IPS DF 4.7 (cell line): Measurements from ENCODE around the gene NDUFV1.
"Not testable (repeated sequence)": the region's sequence is repeated elsewhere in the genome, so short reads cannot be mapped to it uniquely, and the experiment has no call there.

Source experiments
- DNase-seq: peaks from one replicate; pipeline ENCODE4 v3.0.0-alpha.2; 2013; ENCODE audit warnings: low spot score; ENCODE audit errors: extremely low read depth

The NDUFV1 gene

GRCh38 chr11:67585911-67586310, 20.8 kb upstream of the NDUFV1 start:
- no peak for DNase-seq

- no peak for DNase-seq
Observed at GRCh38 chr11:67586568-67587250, 20.0 kb upstream of the NDUFV1 start.

GRCh38 chr11:67588136-67588503, 18.6 kb upstream of the NDUFV1 start:
- DNase-seq, result no peak

- DNase-seq, result not testable (repeated sequence)
Observed at GRCh38 chr11:67588899-67589415, 17.8 kb upstream of the NDUFV1 start.

DNA sequence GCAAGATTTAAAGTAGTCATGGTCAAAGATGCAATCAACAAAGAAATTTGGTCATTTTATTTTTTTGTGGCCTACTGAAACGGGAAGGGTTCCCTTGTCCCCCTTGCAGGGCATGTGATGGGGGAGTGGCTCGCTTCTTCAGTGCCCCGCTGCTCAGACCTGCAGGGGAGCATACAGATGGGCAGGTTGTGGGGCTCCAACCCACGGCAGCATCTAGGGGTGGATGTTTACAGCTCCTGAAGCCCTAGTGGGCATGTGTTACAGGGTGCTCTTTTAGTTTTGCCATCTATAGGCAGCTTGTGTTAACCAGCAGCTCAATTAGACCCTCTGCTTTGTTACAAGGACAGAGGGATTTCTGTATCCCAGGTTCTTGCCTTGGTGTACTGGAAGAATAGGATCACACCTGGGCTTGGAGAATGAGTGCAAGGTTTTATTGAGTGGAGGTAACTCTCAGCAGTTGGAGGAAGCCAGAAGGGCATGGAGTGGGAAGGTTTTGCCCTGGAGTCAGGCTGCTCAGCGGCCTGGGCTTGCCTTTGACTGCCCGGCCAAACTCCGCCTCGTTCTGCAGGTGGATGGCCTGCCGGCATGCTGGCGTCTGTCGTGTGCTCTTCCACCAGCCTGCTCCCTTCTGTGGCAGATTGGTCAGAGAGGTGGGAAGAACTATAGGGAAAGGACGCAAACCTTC, 13.7 kb upstream of the NDUFV1 start:
- DNase-seq, result no peak

DNA sequence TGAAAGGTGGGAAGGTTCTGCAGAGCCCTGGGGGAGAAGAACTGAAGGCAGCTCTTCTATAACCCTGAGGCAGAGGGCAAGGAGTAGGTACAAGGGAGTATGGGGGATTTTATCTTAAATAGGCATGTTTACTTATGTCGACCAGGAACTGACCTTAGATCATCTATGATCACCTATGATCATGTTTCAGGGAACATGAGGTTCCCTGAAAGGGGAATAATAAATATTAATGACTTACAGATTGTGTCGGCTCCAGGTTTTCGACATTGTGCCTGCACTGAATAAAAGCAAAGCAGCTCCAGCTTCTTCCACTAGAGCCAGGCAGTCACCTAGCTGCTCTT, 13.2 kb upstream of the NDUFV1 start:
- no peak for DNase-seq

DNA sequence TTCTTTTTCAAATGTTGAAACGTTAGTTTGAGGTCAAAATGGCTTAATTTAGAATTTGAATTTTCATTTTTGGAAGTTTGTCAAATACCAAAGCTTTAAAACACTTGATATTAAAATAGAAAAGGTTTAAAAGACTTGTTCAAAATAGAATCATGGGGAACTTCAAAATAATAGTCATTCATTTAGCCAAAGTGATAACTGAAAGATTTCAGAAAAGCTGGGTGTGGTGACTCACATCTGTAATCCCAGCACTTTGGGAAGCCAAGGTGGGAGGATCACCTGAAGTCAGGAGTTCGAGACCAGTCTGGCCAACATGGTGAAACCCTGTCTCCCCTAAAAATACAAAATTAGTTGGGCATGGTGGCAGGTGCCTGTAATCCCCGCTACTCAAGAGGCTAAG, 12.3 kb upstream of the NDUFV1 start:
- no peak for DNase-seq

DNA sequence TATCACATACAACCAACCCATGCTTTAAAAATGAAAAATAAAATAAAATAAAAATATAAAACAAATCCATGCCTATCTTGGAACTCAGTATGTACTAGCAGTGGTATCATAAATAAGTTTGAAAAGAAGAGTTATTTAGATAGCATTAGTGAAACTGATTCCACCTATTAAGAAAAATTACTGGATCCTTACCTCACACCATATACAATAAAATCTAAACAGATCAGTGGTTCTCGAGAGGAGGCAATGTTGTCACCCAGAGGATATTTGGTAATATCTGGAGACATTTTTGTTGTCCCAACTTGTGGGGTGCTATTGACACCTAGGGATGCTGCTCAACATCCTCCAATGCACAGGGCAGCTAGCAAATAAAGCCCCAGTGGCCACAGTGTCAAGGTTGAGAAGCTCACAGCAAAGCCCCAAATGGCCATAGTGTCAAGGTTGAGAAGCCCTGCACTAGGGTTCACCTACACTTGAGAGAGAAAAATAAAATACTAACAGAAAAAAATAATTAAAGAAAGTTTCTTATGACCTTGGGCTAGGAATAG, 9.9 kb upstream of the NDUFV1 start:
- no peak for DNase-seq

- DNase-seq, result not testable (repeated sequence)
Observed at GRCh38 chr11:67597458-67597857, 9.3 kb upstream of the NDUFV1 start.

- not testable (repeated sequence) for DNase-seq
Observed at GRCh38 chr11:67597963-67598362, 8.8 kb upstream of the NDUFV1 start.

DNA sequence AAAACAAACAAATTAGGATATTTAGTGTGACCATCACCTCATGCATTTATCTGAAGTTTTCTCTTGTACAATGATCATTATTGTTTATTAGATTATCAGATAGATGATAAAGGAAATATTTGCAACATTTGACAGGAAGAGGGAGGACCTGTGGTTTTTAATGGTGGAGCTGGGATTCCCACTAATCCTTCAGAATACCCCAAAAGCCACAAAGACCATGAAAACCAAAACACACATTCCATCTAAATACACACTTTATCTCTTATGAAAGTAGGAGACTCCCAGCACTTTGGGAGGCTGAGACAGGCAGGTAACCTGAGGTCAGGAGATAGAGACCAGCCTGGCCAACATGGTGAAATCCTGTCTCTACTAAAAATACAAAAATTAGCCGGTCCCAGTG, 7.6 kb upstream of the NDUFV1 start:
- no peak for DNase-seq

- no peak for DNase-seq
Observed at GRCh38 chr11:67600324-67601029, 6.3 kb upstream of the NDUFV1 start.

DNA sequence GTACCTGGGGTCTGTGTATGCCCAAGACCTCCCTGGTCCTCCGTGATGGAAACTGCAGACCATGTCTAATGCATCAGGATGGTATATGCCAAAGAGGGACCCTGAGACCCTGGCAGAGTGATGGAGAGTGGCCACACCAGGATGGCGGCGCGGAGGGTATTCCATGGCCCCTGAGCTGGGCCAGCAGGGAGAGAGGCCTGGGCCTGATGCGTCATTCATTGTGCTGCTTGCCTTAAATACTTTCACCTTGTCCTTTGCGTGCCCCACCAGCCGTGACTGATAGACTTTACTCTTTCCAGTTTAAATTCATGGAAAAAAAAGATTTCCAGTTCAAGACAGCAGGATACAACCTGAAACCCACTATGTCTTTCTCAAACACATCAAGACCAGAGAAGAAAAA, 5.6 kb upstream of the NDUFV1 start:
- DNase-seq, result no peak

DNA sequence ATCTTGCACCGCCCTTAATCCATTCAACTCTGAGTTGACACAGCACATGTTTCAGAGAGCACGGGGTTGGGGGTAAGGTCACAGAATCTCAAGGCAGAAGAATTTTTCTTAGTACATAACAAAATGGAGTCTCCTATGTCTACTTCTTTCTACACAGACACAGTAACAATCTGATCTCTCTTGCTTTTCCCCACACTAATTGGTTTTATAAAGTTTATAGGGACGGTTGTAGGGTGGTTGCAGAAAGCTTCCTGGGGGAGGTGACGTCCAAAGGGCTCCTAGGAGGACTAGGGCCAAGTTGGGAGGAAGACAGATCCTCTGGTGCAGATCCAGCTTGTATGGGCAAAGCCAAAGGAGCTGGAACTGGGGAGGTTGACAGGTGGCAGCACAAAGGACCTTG, 2.6 kb upstream of the NDUFV1 start:
- DNase-seq, result not testable (repeated sequence)

DNA sequence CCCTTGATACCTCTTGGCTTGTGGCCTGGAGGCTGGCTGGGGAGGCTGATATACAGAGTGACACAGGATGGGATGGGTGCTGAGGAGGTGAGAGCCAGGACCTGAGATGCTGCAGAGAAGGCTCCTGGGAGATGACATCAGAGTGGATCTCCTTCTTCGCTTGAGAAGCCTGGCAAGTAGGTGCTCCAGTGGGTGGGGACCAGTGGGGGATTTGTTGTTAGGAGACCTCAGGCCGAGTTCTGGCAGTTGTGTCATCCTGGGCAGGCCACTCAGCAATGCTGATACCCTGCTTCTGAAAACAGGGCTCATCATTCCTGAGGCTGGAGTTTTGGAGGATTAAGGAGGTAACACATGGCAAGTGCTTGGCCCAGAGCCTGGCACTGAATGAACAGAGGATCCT, 1.9 kb upstream of the NDUFV1 start:
- DNase-seq, result no peak

DNA sequence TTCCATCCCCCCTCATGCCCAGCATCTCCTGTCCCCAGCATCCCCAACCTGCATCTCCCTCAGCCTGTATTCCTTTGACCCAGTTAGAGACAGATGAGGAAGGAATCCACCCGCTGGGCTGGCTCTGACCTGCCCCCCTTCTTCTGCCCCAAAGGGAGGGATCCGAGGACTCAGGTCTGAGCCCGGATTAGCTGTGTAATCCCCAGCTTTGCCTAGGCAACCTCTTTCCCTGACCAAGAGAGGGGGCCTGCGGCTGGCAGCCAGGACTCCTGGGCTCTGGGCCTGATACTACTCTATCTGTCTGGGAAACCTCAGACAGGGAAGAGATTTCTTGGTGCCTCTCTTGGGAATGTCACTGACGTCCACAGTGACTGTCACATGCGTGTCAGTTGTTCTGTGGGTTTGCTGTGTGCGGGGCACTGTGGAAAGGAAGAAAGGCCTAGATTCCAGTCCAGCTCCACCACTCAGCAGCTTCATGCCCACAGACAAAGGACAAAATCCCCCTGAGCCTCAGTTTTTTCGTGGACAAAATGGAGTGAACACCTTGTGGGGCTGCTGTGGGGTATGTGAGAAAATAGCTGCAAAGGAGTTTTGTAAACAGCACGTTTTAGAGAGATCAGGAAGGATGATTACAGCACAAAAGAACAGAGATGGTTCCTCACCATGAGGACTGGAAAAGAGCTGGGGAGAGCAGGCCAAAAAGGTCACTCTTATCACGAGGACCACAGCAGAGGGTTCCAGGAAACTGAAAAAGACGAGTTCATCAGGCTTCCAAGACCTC, 1.3 kb upstream of the NDUFV1 start:
- DNase-seq, result no peak

- DNase-seq, result no peak
Observed at GRCh38 chr11:67606093-67606491, 644 bp upstream of the NDUFV1 start.

DNA sequence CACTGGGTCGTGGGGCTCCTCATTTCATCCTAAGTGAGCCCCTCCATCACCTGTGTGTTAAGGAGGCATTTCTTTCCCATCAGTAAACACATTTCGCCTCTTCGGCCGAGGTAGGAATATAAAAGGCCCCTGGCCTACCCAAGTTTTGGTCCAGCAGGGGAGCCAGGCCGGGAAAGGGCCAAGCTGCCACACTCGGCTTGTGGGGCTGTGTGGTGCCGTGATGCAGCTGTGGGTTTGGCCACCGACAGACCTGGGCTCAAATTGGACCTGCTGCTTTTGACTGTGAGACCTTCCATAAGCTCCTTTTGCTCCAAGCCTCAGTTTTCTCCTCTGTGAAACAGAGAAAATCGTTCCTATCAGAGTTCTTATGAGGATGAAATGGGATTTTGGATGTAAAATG, 771 bp downstream of the NDUFV1 start:
- no peak for DNase-seq

DNA sequence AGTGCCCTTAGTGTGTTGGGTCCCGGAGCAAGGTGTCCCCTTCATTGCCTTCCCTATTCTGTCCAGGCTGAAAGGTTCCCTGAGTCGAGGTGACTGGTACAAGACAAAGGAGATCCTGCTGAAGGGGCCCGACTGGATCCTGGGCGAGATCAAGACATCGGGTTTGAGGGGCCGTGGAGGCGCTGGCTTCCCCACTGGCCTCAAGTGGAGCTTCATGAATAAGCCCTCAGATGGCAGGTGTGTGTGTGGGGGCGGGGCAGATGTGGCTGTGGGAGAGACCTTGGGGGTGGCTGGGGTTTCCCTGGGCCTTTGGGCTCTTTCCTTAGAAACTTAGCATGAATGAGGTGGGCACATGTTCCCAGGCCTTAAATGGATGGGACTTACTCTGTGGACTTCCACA, 1.8 kb downstream of the NDUFV1 start:
- no peak for DNase-seq

DNA sequence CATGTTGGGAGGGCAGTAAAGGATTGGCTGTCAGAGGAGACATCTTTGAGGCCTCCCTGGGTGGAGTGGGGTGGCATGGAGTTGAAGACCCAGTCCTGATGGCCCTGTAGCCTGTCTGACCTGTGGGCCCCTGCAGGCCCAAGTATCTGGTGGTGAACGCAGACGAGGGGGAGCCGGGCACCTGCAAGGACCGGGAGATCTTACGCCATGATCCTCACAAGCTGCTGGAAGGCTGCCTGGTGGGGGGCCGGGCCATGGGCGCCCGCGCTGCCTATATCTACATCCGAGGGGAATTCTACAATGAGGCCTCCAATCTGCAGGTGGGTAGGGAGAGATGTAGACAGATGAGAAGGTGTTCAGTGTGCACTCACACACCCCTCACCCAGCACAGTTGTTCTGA, 2.6 kb downstream of the NDUFV1 start:
- no peak for DNase-seq

- no peak for DNase-seq
Observed at GRCh38 chr11:67610302-67610868, 3.6 kb downstream of the NDUFV1 start.
